Breast epithelium (tissue), 4 donors: ENCODE measurements around the gene SNAPC2. TPM values are rescaled to one million over a fixed set of nuclear protein-coding genes. Genes with fewer than 3 reads are reported as not detected.

Experiments
- DNase-seq, 2 donors: peaks; one replicate each; pipeline ENCODE4 v3.0.0-alpha.2; 2019; ENCODE audit warnings: low spot score in 2 of 2
- H3K27ac ChIP-seq, 2 donors: fragments of 200-600 bp; sonication (generic) in 1 of 2; one replicate each; pipeline ENCODE4 v1.5.1; 2016 to 2019; ENCODE audit warnings: mild to moderate bottlenecking in 1 of 2
- H3K27me3 ChIP-seq, 2 donors: fragments of 200-600 bp; sonication (generic) in 1 of 2; one replicate each; pipeline versions ENCODE4 v1.5.1 to v1.6.0; 2017 to 2019; ENCODE audit warnings: control low read depth in 1 of 2, mild to moderate bottlenecking in 1 of 2
- H3K36me3 ChIP-seq: fragments of 200-600 bp; one replicate; pipeline ENCODE4 v1.5.1; 2019
- H3K4me1 ChIP-seq, 2 donors: fragments of 200-600 bp; sonication (generic); one replicate each; pipeline ENCODE4 v1.5.1; 2016 to 2019; ENCODE audit warnings: control low read depth in 1 of 2
- H3K4me3 ChIP-seq, 3 donors: fragments of 200-600 bp; sonication (generic); 1 replicate in 2 of 3; 2 replicates in 1 of 3; pipeline ENCODE4 v1.5.1; 2016 to 2019; ENCODE audit warnings: mild to moderate bottlenecking in 3 of 3, moderate library complexity in 2 of 3
- H3K9me3 ChIP-seq, 2 donors: fragments of 200-600 bp; sonication (generic) in 1 of 2; one replicate each; pipeline ENCODE4 v1.5.1; 2016 to 2019; ENCODE audit warnings: control low read depth in 1 of 2
- POLR2A ChIP-seq: fragments of 450-650 bp; IDR thresholded peaks from one replicate; pipeline ENCODE4 v1.6.1; 2016; ENCODE audit warnings: antibody characterized with exemption, mild to moderate bottlenecking, moderate library complexity
- POLR2AphosphoS5 ChIP-seq, 3 donors: sonication (generic); formaldehyde crosslinking; IDR thresholded peaks; one replicate each; pipeline ENCODE4 v1.6.1; 2017; ENCODE audit warnings: antibody characterized with exemption in 3 of 3
- intact Hi-C: fragments of 100-400 bp; cut with DNase I; formaldehyde crosslinking; loops from one replicate; pipeline ENCODE4 v1.15.1; 2023; ENCODE audit warnings: low total_unique reads
- total RNA-seq, 3 donors: library from RNA; depleted of rRNA; stranded (reverse); fragments of >200 nt; gene quantifications; one replicate each; pipeline ENCODE4 v1.1.0, GENCODE V29; 2016
- TF ChIP-seq, protein P1 (sequence below), 3 donors: fragments of 450-650 bp; IDR thresholded peaks; one replicate each; pipeline ENCODE4 v1.5.1; 2016 to 2017; ENCODE audit warnings: antibody characterized with exemption in 3 of 3, mild to moderate bottlenecking in 3 of 3, moderate library complexity in 3 of 3

Gene SNAPC2
- total RNA-seq, 3 donors from 2014 or later = 13.8 to 14.8 (median 13.8) TPM

DNA sequence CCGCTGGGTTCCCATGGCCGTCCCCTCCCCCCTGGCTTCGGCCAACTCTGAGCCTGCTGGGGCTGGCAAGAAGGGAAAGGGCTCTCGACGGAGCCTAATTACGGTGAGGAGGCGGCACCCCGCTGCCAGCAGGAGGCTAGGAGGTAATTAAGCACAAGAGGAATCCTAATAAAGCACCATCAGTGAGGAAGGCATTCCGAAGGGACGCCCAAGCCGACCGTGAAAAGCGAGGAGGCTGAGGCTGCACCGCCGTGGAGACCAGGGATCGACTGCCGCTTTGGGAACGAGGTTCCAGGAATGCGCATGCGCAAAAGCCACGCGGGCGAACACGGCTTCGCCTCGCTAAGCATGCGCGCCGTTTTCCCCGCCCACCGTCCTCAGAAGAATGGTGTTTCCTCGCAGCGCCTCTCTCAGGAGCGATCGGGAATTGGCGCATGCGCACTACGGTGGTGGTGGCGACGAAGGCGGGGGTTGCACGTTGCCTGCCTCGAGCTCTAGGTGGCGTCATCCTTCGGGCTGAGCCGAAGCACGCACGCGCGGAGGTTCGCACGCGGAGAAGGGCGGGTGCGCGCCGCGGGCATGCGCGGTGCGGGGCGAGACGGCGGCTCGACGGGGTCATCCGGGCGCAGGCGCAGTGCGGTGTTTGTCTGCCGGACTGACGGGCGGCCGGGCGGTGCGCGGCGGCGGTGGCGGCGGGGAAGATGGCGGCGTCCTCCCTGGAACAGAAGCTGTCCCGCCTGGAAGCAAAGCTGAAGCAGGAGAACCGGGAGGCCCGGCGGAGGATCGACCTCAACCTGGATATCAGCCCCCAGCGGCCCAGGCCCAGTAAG, 16.7 kb upstream of the SNAPC2 start, which contains the start of gene MAP2K7:
TSS of gene MAP2K7 (plus strand) at position 634 of the 830 bp plus-strand sequence. CDS start at position 702, 68 bp downstream.
- peak; percentile 99 to 100 for DNase-seq
- H3K36me3 ChIP-seq = no peaks in the 10 kb centered on the region
- no peaks in the 10 kb centered on the region for H3K9me3 ChIP-seq
- intact Hi-C loops = loop anchor here (1.0 to 5.0 kb wide), 2 partner anchors 36 to 51 kb away; no protein-coding TSS in a partner anchor
- H3K27me3 ChIP-seq = no peaks in the 10 kb centered on the region
- peaks cover 14 to 18% of the 10 kb centered on the region in 2 donors for H3K4me1 ChIP-seq
- H3K4me3 ChIP-seq = peak within 1 kb of the TSS; percentile 85 to 89 (median 87)
- TF ChIP-seq, protein P1, sequence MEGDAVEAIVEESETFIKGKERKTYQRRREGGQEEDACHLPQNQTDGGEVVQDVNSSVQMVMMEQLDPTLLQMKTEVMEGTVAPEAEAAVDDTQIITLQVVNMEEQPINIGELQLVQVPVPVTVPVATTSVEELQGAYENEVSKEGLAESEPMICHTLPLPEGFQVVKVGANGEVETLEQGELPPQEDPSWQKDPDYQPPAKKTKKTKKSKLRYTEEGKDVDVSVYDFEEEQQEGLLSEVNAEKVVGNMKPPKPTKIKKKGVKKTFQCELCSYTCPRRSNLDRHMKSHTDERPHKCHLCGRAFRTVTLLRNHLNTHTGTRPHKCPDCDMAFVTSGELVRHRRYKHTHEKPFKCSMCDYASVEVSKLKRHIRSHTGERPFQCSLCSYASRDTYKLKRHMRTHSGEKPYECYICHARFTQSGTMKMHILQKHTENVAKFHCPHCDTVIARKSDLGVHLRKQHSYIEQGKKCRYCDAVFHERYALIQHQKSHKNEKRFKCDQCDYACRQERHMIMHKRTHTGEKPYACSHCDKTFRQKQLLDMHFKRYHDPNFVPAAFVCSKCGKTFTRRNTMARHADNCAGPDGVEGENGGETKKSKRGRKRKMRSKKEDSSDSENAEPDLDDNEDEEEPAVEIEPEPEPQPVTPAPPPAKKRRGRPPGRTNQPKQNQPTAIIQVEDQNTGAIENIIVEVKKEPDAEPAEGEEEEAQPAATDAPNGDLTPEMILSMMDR (IDR thresholded peaks at IDR 0.05) = peak; percentile 42 to 54 (median 50)
- TF ChIP-seq POLR2A (peak; percentile 63), POLR2AphosphoS5 (IDR thresholded peaks at IDR 0.05) (peak; percentile 69 to 85 (median 70))
- peak within 1 kb of the TSS; percentile 92 to 94 for H3K27ac ChIP-seq

DNA sequence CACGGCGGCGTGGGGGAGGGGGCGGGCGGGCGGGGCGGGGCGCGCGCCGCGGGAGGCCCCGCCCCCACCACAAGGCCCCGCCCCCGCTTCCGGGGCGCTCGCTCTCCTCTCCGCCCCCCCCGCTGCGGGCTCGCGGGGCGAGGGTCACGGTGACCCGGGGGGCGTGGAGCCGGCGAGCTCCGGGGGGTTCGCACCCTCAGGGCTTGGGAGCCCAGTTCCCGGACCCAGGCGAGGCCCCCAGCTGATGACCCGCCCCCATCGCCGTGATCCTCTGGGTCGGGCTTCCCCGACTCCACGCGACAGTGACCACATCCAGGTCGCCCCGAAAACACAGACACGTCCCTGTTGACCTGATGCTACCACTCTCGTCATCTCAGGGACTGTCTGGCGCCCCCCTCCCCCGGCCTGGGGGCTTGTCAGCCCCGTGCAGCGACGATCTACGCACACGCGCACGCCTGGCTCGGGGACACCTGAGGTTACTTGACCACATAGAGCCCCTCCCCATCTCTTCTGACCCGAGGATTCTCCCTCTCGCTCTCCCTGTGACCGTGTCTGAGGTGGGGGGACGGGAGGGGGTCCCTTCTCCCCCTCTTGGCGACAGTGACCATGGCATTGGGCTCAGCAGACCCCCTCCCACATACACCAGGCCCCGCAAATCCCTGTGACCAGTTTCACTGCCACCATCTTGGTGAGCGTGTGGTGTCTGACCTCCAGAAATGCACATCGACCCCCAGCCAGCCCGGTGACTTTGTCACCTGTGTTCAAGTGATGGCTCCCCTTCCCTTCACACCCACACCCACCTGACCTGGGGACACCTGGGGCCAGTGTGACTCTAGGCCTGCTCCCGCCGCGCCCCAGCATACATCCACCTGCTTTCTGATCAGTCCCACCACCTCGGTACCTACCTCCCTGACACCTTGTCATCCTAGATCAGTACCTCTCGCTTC, 15.8 kb upstream of the SNAPC2 start:
- Histone ChIP-seq H3K9me3 (no peaks in the 10 kb centered on the region), H3K27me3 (no peaks in the 10 kb centered on the region), H3K27ac (peak overlapping the region; percentile 92 to 94), H3K4me1 (peaks cover 14 to 18% of the 10 kb centered on the region in 2 donors), H3K4me3 (peak overlapping the region; percentile 85 to 89 (median 87)), H3K36me3 (no peaks in the 10 kb centered on the region)
- intact Hi-C loops = loop anchor here (5.0 kb wide), 1 partner anchor 52 kb away; no protein-coding TSS in a partner anchor
- peak in 1 of 2 donors; percentile 58 for DNase-seq
- TF ChIP-seq POLR2AphosphoS5 (IDR thresholded peaks at IDR 0.05) = no peak
- TF ChIP-seq POLR2A = no peak
- TF ChIP-seq, protein P1 (IDR thresholded peaks at IDR 0.05) = no peak

DNA sequence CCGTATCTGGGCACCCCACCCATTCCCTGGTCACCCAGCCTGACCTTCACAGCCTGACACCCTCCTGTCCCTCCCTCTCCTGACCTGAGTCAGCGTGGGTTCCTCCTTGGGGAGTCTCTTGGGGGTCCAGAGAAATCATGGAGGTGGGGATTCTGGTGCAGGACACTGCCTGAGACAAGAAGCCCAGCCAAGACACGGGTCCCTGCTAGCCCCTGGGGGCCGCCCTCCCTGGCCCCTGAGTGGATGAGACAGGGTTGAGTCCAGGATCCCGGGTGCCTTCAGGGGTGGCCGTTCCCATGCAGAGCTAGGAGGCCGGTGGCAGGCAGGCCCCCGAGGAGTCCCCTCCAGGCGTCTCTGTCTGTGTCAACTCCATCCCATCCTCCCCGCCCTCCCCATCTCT, 14.9 kb upstream of the SNAPC2 start:
- peaks cover 2% of the 10 kb centered on the region for H3K36me3 ChIP-seq
- no peak for TF ChIP-seq POLR2AphosphoS5 (IDR thresholded peaks at IDR 0.05)
- TF ChIP-seq, protein P1 (IDR thresholded peaks at IDR 0.05) = no peak
- no peak for TF ChIP-seq POLR2A
- H3K27me3 ChIP-seq = no peaks in the 10 kb centered on the region
- H3K27ac ChIP-seq = no peak overlapping the region
- no peak for DNase-seq
- peak overlapping the region in 2 of 3 donors; percentile 87 to 89 for H3K4me3 ChIP-seq
- intact Hi-C loops = no loop called here
- H3K9me3 ChIP-seq = no peaks in the 10 kb centered on the region
- peaks cover 14 to 18% of the 10 kb centered on the region in 2 donors for H3K4me1 ChIP-seq

DNA sequence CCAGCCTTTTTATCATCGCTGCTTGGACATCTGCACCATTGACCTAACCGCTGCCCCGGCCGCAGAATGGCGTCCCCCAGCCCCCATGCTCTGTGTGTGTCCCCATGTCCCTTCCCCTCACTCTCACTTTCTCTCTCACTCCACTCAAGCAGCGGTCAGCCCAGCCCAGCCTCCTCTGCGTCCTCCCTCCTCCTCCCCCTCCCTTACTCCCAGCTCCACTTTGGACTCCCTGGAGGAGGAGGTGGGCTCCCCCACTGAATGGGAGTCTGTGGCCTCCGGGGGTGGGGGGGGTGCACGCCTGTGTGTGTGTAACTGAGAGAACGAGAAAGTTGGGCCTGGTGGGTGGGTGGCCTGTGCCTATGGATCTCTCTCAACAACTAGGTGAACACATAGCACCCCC, 14.3 kb upstream of the SNAPC2 start:
- no peaks in the 10 kb centered on the region for H3K27me3 ChIP-seq
- no peak overlapping the region for H3K27ac ChIP-seq
- H3K4me3 ChIP-seq = no peak overlapping the region
- peaks cover 14 to 18% of the 10 kb centered on the region in 2 donors for H3K4me1 ChIP-seq
- no peak for DNase-seq
- intact Hi-C loops = no loop called here
- H3K9me3 ChIP-seq = no peaks in the 10 kb centered on the region
- TF ChIP-seq, protein P1 (IDR thresholded peaks at IDR 0.05) = no peak
- no peak for TF ChIP-seq POLR2A
- TF ChIP-seq POLR2AphosphoS5 (IDR thresholded peaks at IDR 0.05) = no peak
- H3K36me3 ChIP-seq = peaks cover 8% of the 10 kb centered on the region
